Ishikawa (cell line): Measurements from ENCODE around the gene ITGA8.

Experiments
- CEBPB ChIP-seq: IDR thresholded peaks from 2 replicates; pipeline ENCODE4 v1.6.1; 2012
- CREB1 ChIP-seq: IDR thresholded peaks from 2 replicates; pipeline ENCODE4 v1.6.1; 2012; ENCODE audit warnings: low read depth
- EGR1 ChIP-seq: IDR thresholded peaks from 2 replicates; pipeline ENCODE4 v1.6.1; 2012
- EP300 ChIP-seq: IDR thresholded peaks from 2 replicates; pipeline ENCODE4 v1.6.1; 2012; ENCODE audit warnings: borderline replicate concordance
- FOXM1 ChIP-seq: IDR thresholded peaks from 2 replicates; pipeline ENCODE4 v1.6.1; 2012; ENCODE audit warnings: low read depth, borderline replicate concordance
- MAX ChIP-seq: IDR thresholded peaks from 2 replicates; pipeline ENCODE4 v1.6.1; 2012
- RAD21 ChIP-seq: IDR thresholded peaks from 2 replicates; pipeline ENCODE4 v1.6.1; 2012; ENCODE audit warnings: low read depth
- REST ChIP-seq: IDR thresholded peaks from 2 replicates; pipeline ENCODE4 v1.6.1; 2012; ENCODE audit warnings: low read depth, mild to moderate bottlenecking
- TAF1 ChIP-seq: IDR thresholded peaks from 2 replicates; pipeline ENCODE4 v1.6.1; 2012; ENCODE audit warnings: low read depth, mild to moderate bottlenecking
- TCF12 ChIP-seq: IDR thresholded peaks from 2 replicates; pipeline ENCODE4 v1.6.1; 2012; ENCODE audit warnings: low read depth
- TEAD4 ChIP-seq: IDR thresholded peaks from 2 replicates; pipeline ENCODE4 v1.6.1; 2012
- USF1 ChIP-seq: IDR thresholded peaks from 2 replicates; pipeline ENCODE4 v1.6.1; 2012
- YY1 ChIP-seq: IDR thresholded peaks from 2 replicates; pipeline ENCODE4 v1.6.1; 2012; ENCODE audit warnings: low read depth
- ZBTB7A ChIP-seq: IDR thresholded peaks from 2 replicates; pipeline ENCODE4 v1.6.1; 2012; ENCODE audit warnings: low read depth

- TF ChIP-seq TCF12 = no peak
- no peak for TF ChIP-seq EP300
- TF ChIP-seq RAD21 = no peak
- TF ChIP-seq YY1 = no peak
- TF ChIP-seq TEAD4 = no peak
- TF ChIP-seq ZBTB7A = no peak
- no peak for TF ChIP-seq REST
- no peak for TF ChIP-seq MAX
- no peak for TF ChIP-seq TAF1
- no peak for TF ChIP-seq CREB1
- no peak for TF ChIP-seq EGR1
- TF ChIP-seq USF1 = no peak
- TF ChIP-seq FOXM1 = no peak
- no peak for TF ChIP-seq CEBPB
These were observed 124.5 kb downstream of the ITGA8 start for GRCh38 chr10:15595260-15595659.
